Loucy (cell line): ENCODE measurements around the gene BID.

Experiments
- CTCF ChIP-seq: fragments of 200-600 bp; sonication (generic); conservative IDR thresholded peaks from 2 replicates; pipeline ENCODE4 v1.5.1; 2014; ENCODE audit warnings: mild to moderate bottlenecking, antibody characterized with exemption, low read length
- EZH2phosphoT487 ChIP-seq: fragments of 200-600 bp; IDR thresholded peaks from 2 replicates; pipeline ENCODE4 v1.6.1; 2018; ENCODE audit warnings: antibody characterized with exemption, mild to moderate bottlenecking, moderate library complexity, borderline replicate concordance

- no peak for TF ChIP-seq CTCF
- no peak for TF ChIP-seq EZH2phosphoT487
Measured at GRCh38 chr22:17775781-17776465, 1.7 kb upstream of the BID start.
